Activated CD4-positive, CD25-positive, alpha-beta regulatory T cell (primary cell): ENCODE data around the gene HIGD2A.
A peak's percentile ranks its signal among the peaks of the same experiment; 100 is the strongest.

ENCODE experiments used
- DNase-seq, 4 experiments: peaks; one replicate each; lab custom pipeline; 2025; lab: John Stamatoyannopoulos, UW

HIGD2A gene, protein sequence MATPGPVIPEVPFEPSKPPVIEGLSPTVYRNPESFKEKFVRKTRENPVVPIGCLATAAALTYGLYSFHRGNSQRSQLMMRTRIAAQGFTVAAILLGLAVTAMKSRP

GRCh38 chr5:176388444-176389134 lies at the start of gene HIGD2A, which contains the start of gene NOP16:
Gene HIGD2A, plus strand, starts transcription at chr5:176388751. Its CDS starts 69 bp downstream, at chr5:176388820.
Gene NOP16, minus strand, starts transcription at chr5:176388598. Its CDS starts 59 bp downstream, at chr5:176388539.
- DNase-seq: peak; percentile 97 to 98 (median 98)

DNA sequence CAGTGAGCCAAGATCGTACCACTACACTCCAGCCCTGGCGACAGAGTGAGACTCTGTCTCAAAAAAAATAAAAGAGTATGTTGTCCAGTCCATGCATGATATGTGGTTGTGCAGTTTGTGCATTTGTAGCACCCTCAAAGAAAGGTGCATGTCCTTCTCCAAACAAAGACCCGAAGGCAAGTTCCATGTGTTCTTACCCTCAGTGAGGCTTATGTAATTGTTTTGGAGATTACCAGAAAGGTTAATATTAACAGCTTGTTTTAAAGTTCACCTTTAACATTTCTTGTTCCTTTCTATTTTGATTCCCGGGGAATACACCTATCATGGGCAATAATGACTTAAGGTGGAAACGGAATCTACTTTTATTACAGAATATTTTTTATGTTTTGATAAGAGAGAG lies 49.2 kb upstream of the HIGD2A start:
- no peak for DNase-seq

- no peak for DNase-seq
Observed at GRCh38 chr5:176341325-176342157, 47.0 kb upstream of the HIGD2A start.

GRCh38 chr5:176342158-176342483 lies 46.4 kb upstream of the HIGD2A start:
- no peak for DNase-seq

DNA sequence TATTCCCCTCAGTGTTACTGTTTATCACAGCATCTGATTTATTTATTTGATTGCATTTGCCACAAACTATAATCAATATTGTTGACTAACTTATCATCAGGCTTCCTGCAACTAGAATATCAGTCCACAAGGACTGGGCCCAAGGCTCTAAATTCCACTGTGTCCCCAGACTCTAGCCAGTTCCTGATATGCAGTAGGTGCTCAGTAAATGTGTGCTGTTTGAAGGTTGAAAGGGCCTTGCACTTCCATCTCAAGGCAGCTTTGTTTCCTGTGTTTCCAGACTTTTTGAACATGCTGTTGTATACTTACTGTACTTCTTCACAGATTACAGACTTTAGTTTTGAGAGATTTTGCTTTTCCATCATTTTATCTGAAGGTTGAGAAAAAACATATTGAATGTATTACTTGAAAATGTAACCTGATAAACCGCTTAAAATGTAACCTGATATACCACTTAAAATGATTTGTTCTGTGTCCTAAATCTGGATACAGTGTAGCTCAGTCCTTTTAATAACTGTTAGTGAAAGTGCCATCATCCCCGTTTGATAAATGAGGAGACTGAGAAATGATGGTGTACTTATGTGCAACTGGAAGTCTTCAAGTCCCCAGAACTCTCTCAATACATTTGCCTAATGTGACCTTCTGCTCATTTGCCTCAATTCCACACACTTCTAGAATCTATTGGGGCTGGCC lies 45.6 kb upstream of the HIGD2A start:
- no peak for DNase-seq

DNA sequence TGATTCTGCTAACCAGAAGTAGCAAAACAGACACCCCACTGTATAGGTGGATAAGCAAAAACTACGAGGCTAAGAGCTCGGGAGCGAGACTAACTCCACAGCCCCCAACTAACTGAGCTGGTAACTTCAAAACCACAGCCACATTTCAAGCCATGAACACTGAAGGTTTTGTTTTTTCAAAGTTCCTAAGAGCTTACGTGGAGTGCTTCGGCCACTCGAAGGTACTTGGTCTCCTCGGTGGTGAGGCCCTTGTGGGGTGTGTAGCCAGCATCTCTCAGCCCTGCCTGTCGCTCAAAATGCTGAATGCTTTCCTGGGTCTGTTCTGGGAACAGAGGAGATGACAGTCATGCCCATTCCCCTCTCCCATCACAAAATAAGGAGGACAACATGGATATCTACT lies 38.1 kb upstream of the HIGD2A start:
- DNase-seq: no peak

DNA sequence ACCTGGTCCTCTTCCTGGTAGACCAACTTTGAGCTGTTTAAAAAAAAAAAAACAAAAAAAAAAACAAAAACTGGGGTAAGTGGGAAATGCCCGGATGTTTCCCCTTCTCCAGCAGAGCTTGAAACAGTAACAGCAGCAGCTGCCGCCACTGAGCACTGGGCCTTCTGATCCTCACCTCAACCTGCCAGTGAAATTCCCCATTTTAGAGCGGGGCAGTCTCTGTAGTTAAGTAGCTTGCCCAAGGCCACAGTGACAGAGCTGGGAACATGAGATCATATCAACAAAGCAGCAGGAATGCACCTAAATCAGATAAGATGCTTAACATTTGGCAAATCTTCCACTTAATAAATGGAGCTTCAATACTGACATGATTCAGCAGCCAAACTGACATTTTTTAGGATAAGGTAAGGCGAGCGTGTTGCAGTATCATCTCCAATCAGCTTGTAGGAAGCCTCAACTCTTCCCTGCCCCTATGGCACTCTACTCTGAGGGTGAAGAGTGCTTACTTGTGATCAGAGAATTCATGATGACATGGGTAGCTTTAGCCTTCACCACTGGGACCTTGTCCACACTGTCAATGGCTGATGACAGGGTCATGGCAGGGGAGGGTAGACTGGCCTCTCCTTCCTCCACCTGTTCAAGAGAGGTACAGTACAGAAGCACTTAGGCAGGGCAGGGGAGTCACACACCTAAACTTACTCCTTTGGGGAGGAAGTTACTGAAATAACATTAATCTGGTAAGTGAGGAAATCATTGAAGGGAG lies 36.3 kb upstream of the HIGD2A start:
- DNase-seq: no peak

DNA sequence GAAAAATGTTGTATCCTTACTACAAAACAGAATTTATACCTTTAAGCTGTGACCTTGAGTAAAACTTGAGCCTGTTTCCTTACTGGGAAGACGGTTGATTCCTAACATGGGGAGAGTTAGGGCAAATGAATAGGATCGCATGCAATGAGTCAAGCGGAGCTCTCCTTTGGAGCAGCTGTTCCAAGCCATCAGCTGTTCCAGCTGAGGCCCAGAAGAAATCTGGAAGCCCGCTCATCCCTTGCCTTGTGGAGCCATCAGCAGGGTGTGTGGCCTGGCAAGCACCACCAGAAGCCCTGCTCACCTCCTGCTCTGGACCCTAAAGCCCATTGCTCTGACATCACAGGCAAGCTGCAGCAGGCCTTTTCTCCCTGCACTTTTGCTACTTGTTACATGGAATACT lies 35.0 kb upstream of the HIGD2A start:
- DNase-seq: no peak

- no peak for DNase-seq
Observed at GRCh38 chr5:176355400-176356178, 33.0 kb upstream of the HIGD2A start.

GRCh38 chr5:176356179-176356566 lies 32.4 kb upstream of the HIGD2A start:
- no peak for DNase-seq

DNA sequence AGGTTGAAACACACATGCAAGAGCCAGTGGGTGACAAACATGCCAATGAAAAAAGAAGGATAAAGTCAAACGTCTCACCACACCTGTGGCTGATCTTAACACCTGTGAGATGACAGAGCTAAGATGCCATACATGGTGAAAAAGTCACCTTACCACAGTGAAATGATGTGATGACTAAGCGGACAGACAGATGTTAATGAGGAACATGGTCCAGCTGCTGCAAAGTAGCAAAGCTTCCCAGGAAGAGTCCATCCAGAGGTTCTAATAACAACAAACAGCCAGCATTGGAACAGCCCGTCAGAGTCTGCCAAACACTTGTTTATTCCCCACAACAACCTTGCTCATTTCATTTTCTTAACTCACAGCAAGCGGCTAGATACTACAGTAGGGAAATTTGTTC lies 28.9 kb upstream of the HIGD2A start:
- no peak for DNase-seq

- DNase-seq: no peak
Observed at GRCh38 chr5:176360894-176361436, 27.6 kb upstream of the HIGD2A start.

GRCh38 chr5:176361437-176362232 lies 26.9 kb upstream of the HIGD2A start, which contains the start of gene KIAA1191:
Gene KIAA1191, minus strand, starts transcription at chr5:176361764. Its CDS starts 2,256 bp downstream, at chr5:176359508.
- peak; percentile 75 to 91 (median 88) for DNase-seq

DNA sequence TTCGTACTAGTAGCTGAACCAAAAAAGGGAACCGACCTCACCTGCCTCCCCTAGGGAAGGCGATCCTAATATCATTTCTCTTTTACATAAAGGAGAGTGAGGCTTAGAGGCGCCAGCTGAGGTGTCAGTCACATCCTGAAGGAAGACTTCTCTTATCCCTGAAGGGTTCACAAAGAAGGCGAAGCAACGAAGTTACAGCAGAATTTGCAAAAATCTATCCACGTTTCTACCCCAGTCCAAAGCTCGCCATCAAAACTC lies 26.4 kb upstream of the HIGD2A start:
- DNase-seq: no peak

DNA sequence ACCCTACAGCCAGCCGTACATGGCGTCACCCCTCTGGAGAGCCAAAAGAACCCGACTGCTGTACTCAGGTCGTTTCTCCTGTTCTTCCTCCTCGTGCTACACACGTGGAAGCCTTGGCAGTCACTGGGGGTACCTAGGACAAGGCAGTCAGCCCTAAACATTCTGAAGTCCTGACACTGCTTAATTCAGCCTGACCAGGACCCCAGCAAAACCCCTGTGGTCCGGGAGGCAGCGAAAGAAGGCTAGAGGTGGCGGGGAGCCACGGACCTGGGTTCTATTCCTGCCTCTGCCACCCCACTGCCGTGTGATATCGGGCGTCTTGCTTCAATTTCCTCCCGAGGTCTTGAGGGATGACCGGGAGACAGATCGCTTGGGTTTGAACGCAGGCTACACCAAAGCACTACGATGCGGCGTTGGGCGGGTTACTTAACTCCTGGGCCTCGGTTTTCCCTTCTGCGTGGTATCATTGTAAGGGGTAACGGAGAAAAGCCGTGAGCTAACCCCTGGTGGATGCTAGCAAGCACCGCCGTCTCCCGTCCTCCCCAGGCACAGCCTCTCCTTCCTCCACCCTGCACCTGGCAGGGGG lies 23.7 kb upstream of the HIGD2A start:
- DNase-seq: no peak

- peak; percentile 16 to 36 (median 26) for DNase-seq
Observed at GRCh38 chr5:176365351-176366231, 23.0 kb upstream of the HIGD2A start, which contains the start of gene ARL10. Gene ARL10, plus strand, starts transcription at chr5:176365487. Its CDS starts 77 bp downstream, at chr5:176365564.

- no peak for DNase-seq
Observed at GRCh38 chr5:176366232-176366894, 22.2 kb upstream of the HIGD2A start.

- no peak for DNase-seq
Observed at GRCh38 chr5:176368726-176369125, 19.8 kb upstream of the HIGD2A start.
